Liver (tissue), 9 donors: ENCODE measurements around the gene BFSP2. TPM values are rescaled to one million over a fixed set of nuclear protein-coding genes. Genes with fewer than 3 reads are reported as not detected.
A peak's percentile ranks its signal among the peaks of the same experiment; 100 is the strongest.
"Not testable (repeated sequence)": the region's sequence is repeated elsewhere in the genome, so short reads cannot be mapped to it uniquely, and the experiment has no call there.

Experiments used
- DNase-seq: peaks from one replicate; pipeline ENCODE4 v3.0.0-alpha.2; 2017; ENCODE audit warnings: low spot score
- H3K27ac ChIP-seq, 2 donors: one replicate each; pipeline ENCODE4 v1.7.0; 2013; ENCODE audit warnings: inconsistent platforms in 2 of 2, low read length in 2 of 2, control low read depth in 1 of 2, low read depth in 1 of 2, mild to moderate bottlenecking in 1 of 2
- H3K27me3 ChIP-seq, 4 donors: one replicate each; pipeline versions ENCODE4 v1.6.1 to v1.7.0; 2013; ENCODE audit warnings: low read length in 3 of 4, inconsistent platforms in 1 of 4, mild to moderate bottlenecking in 1 of 4, moderate library complexity in 1 of 4; ENCODE audit not compliant: control insufficient read depth in 4 of 4, insufficient read depth in 4 of 4
- H3K36me3 ChIP-seq, 4 donors: one replicate each; pipeline versions ENCODE4 v1.6.1 to v1.7.0; 2013; ENCODE audit warnings: low read length in 3 of 4, mild to moderate bottlenecking in 3 of 4, low read depth in 1 of 4, moderate library complexity in 1 of 4; ENCODE audit not compliant: control insufficient read depth in 4 of 4, insufficient read depth in 3 of 4
- H3K4me1 ChIP-seq, 4 donors: one replicate each; pipeline versions ENCODE4 v1.6.1 to v1.7.0; 2013; ENCODE audit warnings: low read length in 3 of 4, mild to moderate bottlenecking in 3 of 4, moderate library complexity in 1 of 4; ENCODE audit not compliant: control insufficient read depth in 4 of 4, insufficient read depth in 4 of 4
- H3K4me3 ChIP-seq, 3 donors: one replicate each; pipeline versions ENCODE4 v1.6.1 to v1.7.0; 2013; ENCODE audit warnings: low read length in 3 of 3, control low read depth in 1 of 3, low read depth in 1 of 3, mild to moderate bottlenecking in 1 of 3
- H3K9ac ChIP-seq, 2 donors: one replicate each; pipeline ENCODE4 v1.7.0; 2013; ENCODE audit warnings: low read length in 2 of 2, mild to moderate bottlenecking in 2 of 2, moderate library complexity in 2 of 2, control low read depth in 1 of 2, low read depth in 1 of 2
- H3K9me3 ChIP-seq, 4 donors: one replicate each; pipeline versions ENCODE4 v1.6.1 to v1.7.0; 2013; ENCODE audit warnings: low read length in 3 of 4; ENCODE audit not compliant: control insufficient read depth in 4 of 4
- EGR1 ChIP-seq, 2 donors: IDR thresholded peaks; 2 replicates each; pipeline ENCODE4 v1.6.1; 2016 to 2018; ENCODE audit warnings: antibody characterized with exemption in 2 of 2, low read depth in 2 of 2
- FOXA1 ChIP-seq: IDR thresholded peaks from 2 replicates; pipeline ENCODE4 v1.6.1; 2016; ENCODE audit warnings: antibody characterized with exemption
- FOXA2 ChIP-seq: IDR thresholded peaks from 2 replicates; pipeline ENCODE4 v1.6.1; 2016; ENCODE audit warnings: antibody characterized with exemption
- GABPA ChIP-seq, 2 donors: IDR thresholded peaks in 1 of 2; conservative IDR thresholded peaks in 1 of 2; 2 replicates each; pipeline ENCODE4 v1.6.1; 2016; ENCODE audit warnings: antibody characterized with exemption in 2 of 2, mild to moderate bottlenecking in 1 of 2, moderate library complexity in 1 of 2
- HNF4A ChIP-seq, 2 donors: conservative IDR thresholded peaks; 2 replicates each; pipeline ENCODE4 v1.6.1; 2016; ENCODE audit warnings: antibody characterized with exemption in 2 of 2, mild to moderate bottlenecking in 2 of 2
- HNF4G ChIP-seq: IDR thresholded peaks from 2 replicates; pipeline ENCODE4 v1.6.1; 2016; ENCODE audit warnings: antibody characterized with exemption
- JUND ChIP-seq, 2 donors: IDR thresholded peaks; 2 replicates each; pipeline ENCODE4 v1.6.1; 2016; ENCODE audit warnings: antibody characterized with exemption in 2 of 2
- NR2F2 ChIP-seq: IDR thresholded peaks from 2 replicates; pipeline ENCODE4 v1.6.1; 2016; ENCODE audit warnings: antibody characterized with exemption
- RAD21 ChIP-seq, 2 donors: IDR thresholded peaks; 2 replicates each; pipeline ENCODE4 v1.6.1; 2016; ENCODE audit warnings: antibody characterized with exemption in 2 of 2, mild to moderate bottlenecking in 2 of 2
- RXRA ChIP-seq, 2 donors: IDR thresholded peaks; 2 replicates each; pipeline ENCODE4 v1.6.1; 2017 to 2018; ENCODE audit warnings: antibody characterized with exemption in 2 of 2, mild to moderate bottlenecking in 1 of 2
- SP1 ChIP-seq: IDR thresholded peaks from 2 replicates; pipeline ENCODE4 v1.6.1; 2018; ENCODE audit warnings: antibody characterized with exemption, mild to moderate bottlenecking
- TAF1 ChIP-seq: conservative IDR thresholded peaks from 2 replicates; pipeline ENCODE4 v1.6.1; 2016; ENCODE audit warnings: antibody characterized with exemption, mild to moderate bottlenecking
- WGBS: extraction: QIAGEN DNeasy Blood & Tissue Kit; methylation state at CpG from one replicate; pipeline ENCODE4 v1.1.7; 2013; 5-methylcytosine and 5-hydroxymethylcytosine counted together
- polyA plus RNA-seq, 2 donors: library from polyadenylated mRNA; stranded (reverse) in 1 of 2; unstranded in 1 of 2; fragments of 200-250 nt in 1 of 2; fragments of >200 nt in 1 of 2; fragmentation: Nextera tagmentation in 1 of 2; extraction: Ambion mirVana in 1 of 2; gene quantifications; one replicate each; pipeline versions ENCODE4 v1.2.1 to v1.2.3, GENCODE V29; 2013 to 2015
- total RNA-seq, 2 donors: library from RNA; depleted of rRNA; stranded (reverse); fragments of >200 nt; gene quantifications; one replicate each; pipeline ENCODE4 v1.2.3, GENCODE V29; 2014
- TF ChIP-seq, protein P1 (sequence below): IDR thresholded peaks from 2 replicates; pipeline ENCODE4 v1.6.1; 2016; ENCODE audit warnings: antibody characterized with exemption
- TF ChIP-seq, protein P2 (sequence below): IDR thresholded peaks from 2 replicates; pipeline ENCODE4 v1.6.1; 2016; ENCODE audit warnings: antibody characterized with exemption
- TF ChIP-seq, protein P3 (sequence below): fragments of 150-350 bp; IDR thresholded peaks from 2 replicates; pipeline ENCODE4 v1.5.1; 2017; ENCODE audit warnings: improper control_type of control experiment, low read depth, low read length; ENCODE audit not compliant: missing input control
- donor health status: healthy.
- donor health status: healthy.
- donor health status: healthy.
- donor health status: healthy.
- donor health status: healthy.

Gene BFSP2
- total and polyA plus RNA-seq, 4 donors: 0.42 TPM; not detected in 3

DNA sequence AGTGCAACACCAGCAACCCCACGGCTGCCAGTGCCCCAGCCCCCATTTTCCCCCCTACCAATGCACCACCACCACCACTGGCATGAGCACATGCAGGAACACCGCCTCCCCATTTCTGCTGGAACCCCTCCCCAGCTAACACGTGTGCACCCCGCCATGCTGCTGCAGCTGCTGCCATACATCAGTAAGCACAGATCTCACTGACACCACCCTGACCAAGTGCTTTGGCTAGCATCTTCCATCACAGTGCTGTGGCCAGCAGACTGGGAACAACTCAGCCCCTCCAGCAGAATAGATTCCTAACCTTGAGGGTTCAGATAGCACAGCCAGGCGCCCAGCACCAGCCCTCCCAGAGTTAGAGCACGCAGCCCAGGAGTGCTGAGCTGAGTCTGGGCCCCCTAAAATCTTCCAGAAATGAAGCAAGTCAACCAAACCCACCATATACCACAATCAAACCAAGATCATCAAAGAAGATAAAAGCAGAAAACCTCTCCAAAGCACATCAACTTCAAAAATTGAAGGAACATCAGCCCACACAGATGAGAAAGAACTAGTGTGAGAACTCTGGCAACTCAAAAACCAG, 92.4 kb downstream of the BFSP2 start:
- Histone ChIP-seq H3K27me3 (no peaks in the 10 kb centered on the region), H3K27ac (no peak overlapping the region), H3K9ac (no peak overlapping the region), H3K36me3 (no peaks in the 10 kb centered on the region), H3K9me3 (no peaks in the 10 kb centered on the region), H3K4me3 (no peak overlapping the region), H3K4me1 (no peaks in the 10 kb centered on the region)
- WGBS: 95% methylated on average over 6 of the region's 6 CpGs
- TF ChIP-seq HNF4A (conservative IDR thresholded peaks at IDR 0.05): no peak
- no peak for TF ChIP-seq JUND (IDR thresholded peaks at IDR 0.05)
- TF ChIP-seq EGR1 (IDR thresholded peaks at IDR 0.05; ENCODE audit: low read depth in 2 of 2): no peak
- no peak for TF ChIP-seq TAF1
- TF ChIP-seq, protein P1, sequence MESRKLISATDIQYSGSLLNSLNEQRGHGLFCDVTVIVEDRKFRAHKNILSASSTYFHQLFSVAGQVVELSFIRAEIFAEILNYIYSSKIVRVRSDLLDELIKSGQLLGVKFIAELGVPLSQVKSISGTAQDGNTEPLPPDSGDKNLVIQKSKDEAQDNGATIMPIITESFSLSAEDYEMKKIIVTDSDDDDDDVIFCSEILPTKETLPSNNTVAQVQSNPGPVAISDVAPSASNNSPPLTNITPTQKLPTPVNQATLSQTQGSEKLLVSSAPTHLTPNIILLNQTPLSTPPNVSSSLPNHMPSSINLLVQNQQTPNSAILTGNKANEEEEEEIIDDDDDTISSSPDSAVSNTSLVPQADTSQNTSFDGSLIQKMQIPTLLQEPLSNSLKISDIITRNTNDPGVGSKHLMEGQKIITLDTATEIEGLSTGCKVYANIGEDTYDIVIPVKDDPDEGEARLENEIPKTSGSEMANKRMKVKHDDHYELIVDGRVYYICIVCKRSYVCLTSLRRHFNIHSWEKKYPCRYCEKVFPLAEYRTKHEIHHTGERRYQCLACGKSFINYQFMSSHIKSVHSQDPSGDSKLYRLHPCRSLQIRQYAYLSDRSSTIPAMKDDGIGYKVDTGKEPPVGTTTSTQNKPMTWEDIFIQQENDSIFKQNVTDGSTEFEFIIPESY: no peak
- no peak for TF ChIP-seq FOXA2
- TF ChIP-seq, protein P2, sequence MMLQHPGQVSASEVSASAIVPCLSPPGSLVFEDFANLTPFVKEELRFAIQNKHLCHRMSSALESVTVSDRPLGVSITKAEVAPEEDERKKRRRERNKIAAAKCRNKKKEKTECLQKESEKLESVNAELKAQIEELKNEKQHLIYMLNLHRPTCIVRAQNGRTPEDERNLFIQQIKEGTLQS: no peak
- TF ChIP-seq GABPA (IDR thresholded peaks at IDR 0.05 in 1 of 2, conservative IDR thresholded peaks at IDR 0.05 in 1 of 2): no peak
- no peak for TF ChIP-seq SP1
- TF ChIP-seq RXRA (IDR thresholded peaks at IDR 0.05): no peak
- no peak for TF ChIP-seq HNF4G
- no peak for TF ChIP-seq FOXA1
- TF ChIP-seq RAD21 (IDR thresholded peaks at IDR 0.05): no peak
- TF ChIP-seq NR2F2: no peak
- no peak for DNase-seq

DNA sequence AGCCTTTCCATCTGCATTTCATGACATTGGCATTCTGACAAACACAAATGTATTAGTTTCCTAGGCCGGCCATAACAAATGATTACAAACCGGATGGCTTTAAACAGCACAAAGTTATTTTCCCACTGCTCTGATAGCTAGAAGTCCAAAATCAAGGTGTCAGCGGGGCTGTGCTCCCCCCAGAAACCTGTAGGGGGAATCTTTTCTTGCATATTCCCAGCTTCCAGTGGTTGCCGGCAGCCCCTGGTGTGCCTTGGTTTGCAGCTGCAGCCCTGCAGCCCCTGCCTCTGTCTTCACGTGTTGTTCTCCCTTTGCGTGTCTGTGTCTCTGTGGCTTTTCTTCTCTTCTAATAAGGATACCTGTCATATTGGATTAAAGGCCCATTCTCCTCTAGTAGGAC, 94.6 kb downstream of the BFSP2 start:
- peak; percentile 48 to 69 for TF ChIP-seq RAD21 (IDR thresholded peaks at IDR 0.05)
- no peak for TF ChIP-seq FOXA2
- TF ChIP-seq, protein P3, sequence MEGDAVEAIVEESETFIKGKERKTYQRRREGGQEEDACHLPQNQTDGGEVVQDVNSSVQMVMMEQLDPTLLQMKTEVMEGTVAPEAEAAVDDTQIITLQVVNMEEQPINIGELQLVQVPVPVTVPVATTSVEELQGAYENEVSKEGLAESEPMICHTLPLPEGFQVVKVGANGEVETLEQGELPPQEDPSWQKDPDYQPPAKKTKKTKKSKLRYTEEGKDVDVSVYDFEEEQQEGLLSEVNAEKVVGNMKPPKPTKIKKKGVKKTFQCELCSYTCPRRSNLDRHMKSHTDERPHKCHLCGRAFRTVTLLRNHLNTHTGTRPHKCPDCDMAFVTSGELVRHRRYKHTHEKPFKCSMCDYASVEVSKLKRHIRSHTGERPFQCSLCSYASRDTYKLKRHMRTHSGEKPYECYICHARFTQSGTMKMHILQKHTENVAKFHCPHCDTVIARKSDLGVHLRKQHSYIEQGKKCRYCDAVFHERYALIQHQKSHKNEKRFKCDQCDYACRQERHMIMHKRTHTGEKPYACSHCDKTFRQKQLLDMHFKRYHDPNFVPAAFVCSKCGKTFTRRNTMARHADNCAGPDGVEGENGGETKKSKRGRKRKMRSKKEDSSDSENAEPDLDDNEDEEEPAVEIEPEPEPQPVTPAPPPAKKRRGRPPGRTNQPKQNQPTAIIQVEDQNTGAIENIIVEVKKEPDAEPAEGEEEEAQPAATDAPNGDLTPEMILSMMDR: peak; percentile 34
- TF ChIP-seq, protein P2: no peak
- TF ChIP-seq SP1: no peak
- H3K27ac ChIP-seq: no peak overlapping the region
- no peaks in the 10 kb centered on the region for H3K27me3 ChIP-seq
- H3K4me1 ChIP-seq: no peaks in the 10 kb centered on the region
- no peak for DNase-seq
- H3K9me3 ChIP-seq: no peaks in the 10 kb centered on the region
- H3K4me3 ChIP-seq: no peak overlapping the region
- H3K9ac ChIP-seq: no peak overlapping the region
- WGBS: 75% methylated on average over 6 of the region's 6 CpGs
- H3K36me3 ChIP-seq: no peaks in the 10 kb centered on the region

DNA sequence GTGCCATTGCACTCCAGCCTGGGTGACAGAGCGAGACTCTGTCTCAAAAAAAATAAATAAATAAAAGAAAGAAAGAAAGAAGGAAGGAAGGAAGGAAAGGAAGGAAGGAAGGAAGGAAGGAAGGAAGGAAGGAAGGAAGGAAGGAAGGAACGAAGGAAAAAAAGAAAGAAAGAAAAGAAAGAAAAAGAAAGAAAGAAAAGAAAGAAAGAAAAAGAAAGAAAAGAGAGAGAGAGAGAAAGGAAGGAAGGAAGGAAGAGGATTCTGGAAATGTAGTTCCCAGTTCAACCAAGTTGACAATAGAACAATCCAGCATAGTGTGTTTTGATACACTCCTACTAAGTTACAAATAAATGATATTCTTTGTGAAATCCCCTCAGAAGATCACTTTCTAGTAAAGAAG, 102.7 kb downstream of the BFSP2 start:
- not testable (repeated sequence) for H3K9ac ChIP-seq, H3K9me3 ChIP-seq, H3K27ac ChIP-seq, H3K4me3 ChIP-seq, H3K36me3 ChIP-seq, DNase-seq, H3K27me3 ChIP-seq
- H3K4me1 ChIP-seq: peaks cover 0 to 21% (median 19%) of the 10 kb centered on the region in 4 donors
- 100% methylated on average over 1 of the region's 2 CpGs for WGBS
